Endothelial cell of umbilical vein (primary cell): ENCODE results near the gene PRAC2. TPM values are rescaled to one million over a fixed set of nuclear protein-coding genes. Genes with fewer than 3 reads are reported as not detected.
A peak's percentile ranks its signal among the peaks of the same experiment; 100 is the strongest.

Source experiments
- BruUV-seq: library from RNA; stranded (reverse); fragments of 400-500 nt; replicated peaks from 2 replicates; lab custom pipeline; 2021; lab: Mats Ljungman, UMichigan
- CTCF ChIA-PET: fragments of 300-600, 350-600 bp; sonication (Branson Sonifier 250); formaldehyde crosslinking; loops from one replicate; lab custom pipeline; 2021; ENCODE audit warnings: antibody characterized with exemption, inconsistent platforms; lab: Charles Lee
- POLR2A ChIA-PET: fragments of 300-600, 350-600 bp; sonication (Branson Sonifier 250); formaldehyde crosslinking; loops from one replicate; lab custom pipeline; 2021; ENCODE audit warnings: antibody characterized with exemption, inconsistent platforms; lab: Charles Lee
- DNase-seq: peaks from one replicate; pipeline ENCODE4 v3.0.0-alpha.2; 2011; ENCODE audit warnings: low read depth, low spot score
- FAIRE-seq: peaks from 2 replicates; lab custom pipeline; 2011; peaks lifted over from hg19 to GRCh38; lab: Jason Lieb, UNC
- H2AFZ ChIP-seq: 2 replicates; pipeline ENCODE4 v1.6.0; 2012; ENCODE audit warnings: low read depth, low read length, control low read depth, inconsistent platforms
- H3K27ac ChIP-seq: 2 replicates; pipeline ENCODE4 v1.5.1; 2011; ENCODE audit warnings: low read depth, mild to moderate bottlenecking, control low read depth, low read length, moderate library complexity; ENCODE audit not compliant: insufficient read depth
- H3K27me3 ChIP-seq, 2 experiments: 2 replicates each; pipeline versions ENCODE4 v1.6.0 to v1.6.1; 2011; ENCODE audit warnings: low read length in 2 of 2, mixed read lengths in 1 of 2; ENCODE audit not compliant: control insufficient read depth in 2 of 2, insufficient read depth in 2 of 2
- H3K36me3 ChIP-seq, 2 experiments: 2 replicates in 1 of 2; 3 replicates in 1 of 2; pipeline ENCODE4 v1.5.1; 2011; ENCODE audit warnings: low read length in 2 of 2, mild to moderate bottlenecking in 1 of 2, moderate library complexity in 1 of 2; ENCODE audit not compliant: control insufficient read depth in 2 of 2, insufficient read depth in 2 of 2; ENCODE audit errors: extremely low read depth in 1 of 2
- H3K4me1 ChIP-seq: 3 replicates; pipeline ENCODE4 v1.5.1; 2011; ENCODE audit warnings: mild to moderate bottlenecking, low read length; ENCODE audit not compliant: control insufficient read depth, insufficient read depth; ENCODE audit errors: extremely low read depth
- H3K4me2 ChIP-seq: 2 replicates; pipeline ENCODE4 v1.6.1; 2011; ENCODE audit warnings: low read length, control low read depth, mixed read lengths; ENCODE audit not compliant: insufficient read depth
- H3K4me3 ChIP-seq, 3 experiments: fragments of 200-600 bp in 1 of 3; sonication (generic), shearing (Covaris generic) in 1 of 3; replicated peaks in 1 of 3; 2 replicates each; pipeline ENCODE4 v1.5.1; 2011 to 2016; ENCODE audit warnings: control low read depth in 3 of 3, low read length in 3 of 3, mild to moderate bottlenecking in 2 of 3, inconsistent platforms in 1 of 3, low read depth in 1 of 3, moderate library complexity in 1 of 3; ENCODE audit not compliant: insufficient read depth in 1 of 3
- H3K79me2 ChIP-seq: 2 replicates; pipeline ENCODE4 v1.6.0; 2012; ENCODE audit warnings: low read length, inconsistent platforms; ENCODE audit not compliant: control insufficient read depth, insufficient read depth
- H3K9ac ChIP-seq: replicated peaks from 2 replicates; pipeline ENCODE3; 2011; ENCODE audit warnings: low read length, control low read depth; ENCODE audit not compliant: insufficient read depth; ENCODE audit errors: extremely low read depth
- H3K9me1 ChIP-seq: replicated peaks from 3 replicates; pipeline ENCODE4 v1.6.0; 2011; ENCODE audit warnings: mild to moderate bottlenecking, low read length; ENCODE audit not compliant: control insufficient read depth, insufficient read depth; ENCODE audit errors: extremely low read depth
- H3K9me3 ChIP-seq: replicated peaks from 2 replicates; pipeline ENCODE4 v1.5.1; 2012; ENCODE audit warnings: low read length, inconsistent platforms; ENCODE audit not compliant: control insufficient read depth, insufficient read depth
- H4K20me1 ChIP-seq: replicated peaks from 2 replicates; pipeline ENCODE3; 2011; ENCODE audit warnings: mild to moderate bottlenecking, low read length; ENCODE audit not compliant: control insufficient read depth, insufficient read depth; ENCODE audit errors: extremely low read depth
- CTCF ChIP-seq, 2 donors: IDR thresholded peaks; 1 replicate in 1 of 2; 2 replicates in 1 of 2; pipeline ENCODE4 v1.5.1; 2011; ENCODE audit warnings: low read length in 2 of 2, mild to moderate bottlenecking in 2 of 2, moderate library complexity in 2 of 2, control low read depth in 1 of 2, inconsistent platforms in 1 of 2, low read depth in 1 of 2; ENCODE audit not compliant: insufficient read depth in 1 of 2; ENCODE audit errors: extremely low read depth in 1 of 2
- EZH2 ChIP-seq: IDR thresholded peaks from 2 replicates; pipeline ENCODE4 v1.6.1; 2012; ENCODE audit warnings: borderline replicate concordance, low read depth, mild to moderate bottlenecking, moderate library complexity, low read length, inconsistent platforms; ENCODE audit not compliant: severe bottlenecking
- JUN ChIP-seq: IDR thresholded peaks from 2 replicates; pipeline ENCODE4 v1.6.1; 2011; ENCODE audit warnings: borderline replicate concordance, low read depth; ENCODE audit not compliant: insufficient read length, insufficient read depth
- dilution Hi-C: fragments of 300-500 bp; cut with MboI; formaldehyde crosslinking; loops from one replicate; pipeline ENCODE4 v1.15.0; 2019; ENCODE audit warnings: low sequenced_read_pairs; ENCODE audit not compliant: extremely low pct_ligation_motif_present
- intact Hi-C: fragments of 100-400 bp; cut with micrococcal nuclease; formaldehyde crosslinking; loops from one replicate; pipeline ENCODE4 v1.10.0; 2022
- polyA plus RNA-seq, 4 experiments: library from polyadenylated mRNA; depleted of rRNA in 3 of 4; stranded (reverse) in 3 of 4; unstranded in 1 of 4; fragments of >200 nt; gene quantifications; 2 replicates each; pipeline versions ENCODE4 v1.2.1 to v1.2.3, GENCODE V29; 2011 to 2012; ENCODE audit warnings: missing spikeins in 1 of 4
- total RNA-seq: library from RNA; stranded (reverse); gene quantifications from 2 replicates; pipeline ENCODE4 v1.2.3, GENCODE V29; 2021

Gene PRAC2
- total and polyA plus RNA-seq, 2 donors (not counting 3 experiments of a cell fraction or from before 2014, with no cell fraction given) = not detected

DNA sequence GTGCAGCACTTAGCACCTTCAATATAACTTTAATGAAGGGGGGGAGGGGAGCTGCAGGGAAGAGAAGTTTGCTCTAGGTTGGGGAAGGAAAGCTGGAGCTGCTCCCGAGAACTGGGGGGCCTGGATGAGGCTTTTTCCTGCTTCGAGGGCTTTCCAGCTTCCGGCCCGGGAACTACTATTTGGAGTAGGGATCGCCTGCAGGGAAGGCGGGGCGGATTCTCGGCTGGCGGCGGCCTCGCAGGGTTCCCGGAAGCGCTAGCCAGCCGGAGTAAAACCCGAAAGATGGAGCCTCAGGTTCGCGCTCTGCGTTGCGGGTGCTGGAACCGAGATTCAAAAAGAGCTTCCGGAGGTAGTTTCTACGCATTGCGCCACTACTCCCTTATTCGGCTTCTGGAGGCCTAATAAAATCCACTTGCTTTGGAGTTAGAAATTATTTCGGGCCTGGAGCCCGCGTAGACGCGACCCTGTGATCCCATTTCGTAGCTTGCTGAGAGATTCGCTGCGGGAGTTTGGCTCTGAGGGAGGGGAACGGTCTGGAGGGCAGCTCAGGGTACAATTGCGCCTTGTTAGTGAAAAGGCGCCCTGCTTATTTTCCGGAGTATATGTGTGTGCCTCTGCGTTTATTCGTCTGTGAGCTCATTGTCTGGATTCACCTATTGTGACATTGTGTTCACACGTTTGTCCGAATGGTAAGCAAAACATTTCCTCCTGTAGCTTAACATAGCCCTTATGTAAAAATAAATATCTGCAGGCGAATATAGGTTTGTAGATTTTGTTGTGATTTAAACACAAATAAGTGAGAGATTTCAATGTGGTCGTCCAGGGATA, 652 bp downstream of the PRAC2 start:
- no peak for FAIRE-seq
- Histone ChIP-seq H3K4me2 (no peak overlapping the region), H3K9ac (no peak overlapping the region), H3K27me3 (peaks cover 94 to 99% of the 10 kb centered on the region in 2 experiments), H3K4me3 (no peak overlapping the region), H3K79me2 (no peaks in the 10 kb centered on the region), H3K4me1 (peaks cover 8% of the 10 kb centered on the region), H3K9me3 (no peaks in the 10 kb centered on the region), H4K20me1 (no peaks in the 10 kb centered on the region), H3K9me1 (no peaks in the 10 kb centered on the region), H3K27ac (no peak overlapping the region), H2AFZ (no peak overlapping the region), H3K36me3 (no peaks in the 10 kb centered on the region)
- intact Hi-C loops = loop anchor here (1.0 to 2.0 kb wide), 3 partner anchors 45 to 155 kb away; no protein-coding TSS in a partner anchor
- no peak for DNase-seq
- BruUV-seq = no TSS peak
- TF ChIP-seq JUN (no peak), EZH2 (peak; percentile 69)
- CTCF ChIA-PET = interaction anchor here (0.6 to 7.5 kb wide), 51 partner anchors 9 to 508 kb away, joined by 3 to 312 read pairs (median 6); partner anchors contain the start of genes ATP5MC1 and TTLL6
- dilution Hi-C loops = no loop called here
- POLR2A ChIA-PET = interaction anchor here (0.6 kb wide), 1 partner anchor 29 kb away, joined by 3 read pairs; no protein-coding TSS in a partner anchor

GRCh38 chr17:48724251-48725003, 1.4 kb downstream of the PRAC2 start:
- peaks cover 93 to 98% of the 10 kb centered on the region in 2 experiments for H3K27me3 ChIP-seq
- no peak overlapping the region for H3K4me2 ChIP-seq
- POLR2A ChIA-PET = interaction anchor here (0.6 kb wide), 1 partner anchor 30 kb away, joined by 3 read pairs; no protein-coding TSS in a partner anchor
- H3K9me3 ChIP-seq = no peaks in the 10 kb centered on the region
- H3K4me3 ChIP-seq = no peak overlapping the region
- TF ChIP-seq EZH2 = no peak
- TF ChIP-seq CTCF (IDR thresholded peaks at IDR 0.05; ENCODE audit: extremely low read depth in 1 of 2, insufficient read depth in 1 of 2, low read depth in 1 of 2, low read length in 2 of 2) = peak; percentile 74 to 81
- no peak overlapping the region for H2AFZ ChIP-seq
- peaks cover 5% of the 10 kb centered on the region for H3K4me1 ChIP-seq
- intact Hi-C loops (loop anchor here (1.0 to 2.0 kb wide), 3 partner anchors 46 to 154 kb away; no protein-coding TSS in a partner anchor), dilution Hi-C loops (no loop called here)
- H3K79me2 ChIP-seq = no peaks in the 10 kb centered on the region
- no peak overlapping the region for H3K9ac ChIP-seq
- DNase-seq (peak; percentile 69), FAIRE-seq (peak; percentile 78)
- H3K9me1 ChIP-seq = no peaks in the 10 kb centered on the region
- no peaks in the 10 kb centered on the region for H4K20me1 ChIP-seq
- H3K27ac ChIP-seq = no peak overlapping the region
- CTCF ChIA-PET = interaction anchor here (0.6 to 7.5 kb wide), 58 partner anchors 9 to 509 kb away, joined by 3 to 312 read pairs (median 6); partner anchors contain the start of genes ATP5MC1 and TTLL6
- BruUV-seq = no TSS peak
- no peaks in the 10 kb centered on the region for H3K36me3 ChIP-seq
